Bronchial epithelial cell (primary cell): ENCODE data around the gene COL17A1. TPM values are rescaled to one million over a fixed set of nuclear protein-coding genes. Genes with fewer than 3 reads are reported as not detected.

ENCODE experiments used
- DNase-seq: peaks from one replicate; pipeline ENCODE4 v3.0.0-alpha.2; 2010; ENCODE audit warnings: low read depth
- FAIRE-seq: peaks from 2 replicates; lab custom pipeline; 2011; peaks lifted over from hg19 to GRCh38; lab: Jason Lieb, UNC
- H3K27me3 ChIP-seq: 2 replicates; pipeline ENCODE4 v1.5.1; 2011; ENCODE audit warnings: low read length; ENCODE audit not compliant: control insufficient read depth, insufficient read depth
- H3K36me3 ChIP-seq: 2 replicates; pipeline ENCODE4 v1.5.1; 2011; ENCODE audit warnings: low read length; ENCODE audit not compliant: control insufficient read depth, insufficient read depth
- H3K4me3 ChIP-seq: 2 replicates; pipeline ENCODE4 v1.5.1; 2011; ENCODE audit warnings: mild to moderate bottlenecking, low read depth, low read length, control low read depth
- CTCF ChIP-seq: IDR thresholded peaks from 2 replicates; pipeline ENCODE4 v1.5.1; 2011; ENCODE audit warnings: mild to moderate bottlenecking, moderate library complexity, low read length, control low read depth, inconsistent platforms; ENCODE audit not compliant: insufficient read depth, severe bottlenecking
- total RNA-seq: library from RNA; depleted of rRNA; stranded (reverse); fragments of >200 nt; gene quantifications from 2 replicates; pipeline ENCODE4 v1.2.1, GENCODE V29; 2014

The COL17A1 gene
- total RNA-seq, 1 donor from 2014 or later: 594 TPM

GRCh38 chr10:104072786-104073185 lies 12.9 kb downstream of the COL17A1 start:
- no peak for DNase-seq
- no peaks in the 10 kb centered on the region for H3K27me3 ChIP-seq
- TF ChIP-seq CTCF: no peak
- no peak overlapping the region for H3K4me3 ChIP-seq
- H3K36me3 ChIP-seq: peaks cover 61% of the 10 kb centered on the region
- no peak for FAIRE-seq

- FAIRE-seq (no peak), DNase-seq (no peak)
- no peaks in the 10 kb centered on the region for H3K27me3 ChIP-seq
- H3K36me3 ChIP-seq: peaks cover 57% of the 10 kb centered on the region
- no peak overlapping the region for H3K4me3 ChIP-seq
- TF ChIP-seq CTCF: no peak
Observed at GRCh38 chr10:104069613-104070012, 16.1 kb downstream of the COL17A1 start.

- no peak overlapping the region for H3K4me3 ChIP-seq
- DNase-seq (no peak), FAIRE-seq (no peak)
- H3K27me3 ChIP-seq: no peaks in the 10 kb centered on the region
- no peak for TF ChIP-seq CTCF
- peaks cover 50% of the 10 kb centered on the region for H3K36me3 ChIP-seq
Observed at GRCh38 chr10:104067525-104067924, 18.2 kb downstream of the COL17A1 start.

GRCh38 chr10:104066945-104067344 lies 18.7 kb downstream of the COL17A1 start:
- H3K36me3 ChIP-seq: peaks cover 51% of the 10 kb centered on the region
- no peaks in the 10 kb centered on the region for H3K27me3 ChIP-seq
- TF ChIP-seq CTCF: no peak
- H3K4me3 ChIP-seq: no peak overlapping the region
- no peak for FAIRE-seq
- DNase-seq: no peak

GRCh38 chr10:104065748-104066147 lies 19.9 kb downstream of the COL17A1 start:
- no peak for TF ChIP-seq CTCF
- H3K36me3 ChIP-seq: peaks cover 52% of the 10 kb centered on the region
- H3K27me3 ChIP-seq: no peaks in the 10 kb centered on the region
- H3K4me3 ChIP-seq: no peak overlapping the region
- DNase-seq (no peak), FAIRE-seq (no peak)

GRCh38 chr10:104061196-104061595 lies 24.5 kb downstream of the COL17A1 start:
- Histone ChIP-seq H3K36me3 (peaks cover 45% of the 10 kb centered on the region), H3K27me3 (no peaks in the 10 kb centered on the region), H3K4me3 (no peak overlapping the region)
- TF ChIP-seq CTCF: no peak
- DNase-seq (no peak), FAIRE-seq (no peak)
